Neural progenitor cell (in vitro differentiated cells): Measurements from ENCODE around the gene WSB2. TPM values are rescaled to one million over a fixed set of nuclear protein-coding genes. Genes with fewer than 3 reads are reported as not detected.

Experiments
- DNase-seq: peaks from one replicate; pipeline ENCODE4 v3.0.0-alpha.2; 2016; ENCODE audit warnings: low spot score
- H2AFZ ChIP-seq: fragments of 200-600 bp; sonication (generic); replicated peaks from 2 replicates; pipeline ENCODE4 v1.6.1; 2016; ENCODE audit warnings: antibody characterized with exemption
- H3F3A ChIP-seq: fragments of 200-600 bp; sonication (generic); 2 replicates; pipeline ENCODE4 v1.6.1; 2016; ENCODE audit warnings: antibody characterized with exemption, low read depth
- H3K27ac ChIP-seq: fragments of 200-600 bp; sonication (generic); 2 replicates; pipeline ENCODE4 v1.5.1; 2016; ENCODE audit warnings: mild to moderate bottlenecking
- H3K27me3 ChIP-seq: fragments of 200-600 bp; sonication (generic); 2 replicates; pipeline ENCODE4 v1.6.1; 2016; ENCODE audit warnings: mild to moderate bottlenecking, moderate library complexity
- H3K36me3 ChIP-seq: fragments of 200-600 bp; sonication (generic); 2 replicates; pipeline ENCODE4 v1.5.1; 2016
- H3K4me1 ChIP-seq: fragments of 200-600 bp; sonication (generic); 2 replicates; pipeline ENCODE4 v1.6.1; 2016; ENCODE audit warnings: mixed run types
- H3K4me2 ChIP-seq: fragments of 200-600 bp; sonication (generic); 2 replicates; pipeline ENCODE4 v1.6.1; 2016
- H3K4me3 ChIP-seq: fragments of 200-600 bp; sonication (generic); 2 replicates; pipeline ENCODE4 v1.5.1; 2016
- H3K79me2 ChIP-seq: fragments of 200-600 bp; sonication (generic); 2 replicates; pipeline ENCODE4 v1.6.1; 2016; ENCODE audit warnings: low read depth
- H3K9ac ChIP-seq: fragments of 200-600 bp; sonication (generic); 2 replicates; pipeline ENCODE4 v1.6.1; 2016
- H3K9me3 ChIP-seq: fragments of 200-600 bp; sonication (generic); 2 replicates; pipeline ENCODE4 v1.5.1; 2016; ENCODE audit warnings: low read depth
- H4K20me1 ChIP-seq: fragments of 200-600 bp; sonication (generic); 2 replicates; pipeline ENCODE4 v1.6.1; 2016; ENCODE audit warnings: low read depth
- H3K27ac Mint-ChIP-seq: 3 replicates; pipeline ENCODE4 v1.8.0; 2021; ENCODE audit warnings: mixed read lengths
- H3K27me3 Mint-ChIP-seq: 2 replicates; pipeline ENCODE4 v1.8.0; 2022; ENCODE audit warnings: low read depth, mild to moderate bottlenecking, inconsistent platforms, moderate library complexity, mixed read lengths; ENCODE audit not compliant: insufficient read depth
- H3K36me3 Mint-ChIP-seq: 3 replicates; pipeline ENCODE4 v1.8.0; 2021; ENCODE audit warnings: mixed read lengths
- H3K4me1 Mint-ChIP-seq: 3 replicates; pipeline ENCODE4 v1.8.0; 2021; ENCODE audit warnings: mixed read lengths
- H3K4me3 Mint-ChIP-seq: 3 replicates; pipeline ENCODE4 v1.8.0; 2021; ENCODE audit warnings: mild to moderate bottlenecking, moderate library complexity, mixed read lengths
- H3K9me3 Mint-ChIP-seq: 3 replicates; pipeline ENCODE4 v1.8.0; 2020; ENCODE audit warnings: mixed read lengths
- CTCF ChIP-seq: fragments of 200-600 bp; sonication (generic); IDR thresholded peaks from 2 replicates; pipeline ENCODE4 v1.5.1; 2017; ENCODE audit warnings: antibody characterized with exemption, mild to moderate bottlenecking
- EZH2 ChIP-seq: fragments of 200-600 bp; sonication (generic); IDR thresholded peaks from 2 replicates; pipeline ENCODE4 v1.6.1; 2017; ENCODE audit warnings: antibody characterized with exemption, mild to moderate bottlenecking, moderate library complexity
- EZH2phosphoT487 ChIP-seq: fragments of 200-600 bp; sonication (generic); IDR thresholded peaks from 2 replicates; pipeline ENCODE4 v1.6.1; 2017; ENCODE audit warnings: antibody characterized with exemption
- total RNA-seq: library from RNA; depleted of rRNA; stranded (reverse); fragments of >200 nt; gene quantifications from 2 replicates; pipeline ENCODE4 v1.2.3, GENCODE V29; 2015; ENCODE audit warnings: low replicate concordance

WSB2 gene
- total RNA-seq, 1 donor from 2014 or later, result 21.2 TPM

DNA sequence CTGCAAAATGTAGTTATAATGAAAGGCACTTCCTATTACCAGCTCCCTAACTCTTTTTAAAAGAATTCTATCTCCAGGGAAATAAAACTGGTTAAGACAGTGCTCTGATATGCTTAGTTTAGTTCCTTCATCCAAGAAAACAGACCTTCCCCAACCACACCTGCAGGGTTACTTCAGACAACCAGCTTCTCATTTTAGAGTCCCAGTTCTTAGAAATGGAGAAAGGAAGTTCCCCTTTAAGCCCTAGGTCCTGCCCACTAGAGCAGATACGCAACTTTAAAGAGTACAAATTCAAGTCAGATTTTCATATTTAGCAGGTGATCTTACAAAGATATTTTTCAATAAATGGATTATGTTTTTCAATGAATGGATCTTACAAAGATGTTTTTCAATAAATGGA is 4.4 kb upstream of the WSB2 start:
- H2AFZ ChIP-seq, result no peak overlapping the region
- no peak overlapping the region for H3K27ac ChIP-seq
- no peak overlapping the region for H3K9ac ChIP-seq
- peaks cover 44% of the 10 kb centered on the region for H3F3A ChIP-seq
- no peak overlapping the region for H3K4me3 ChIP-seq
- H3K4me3 Mint-ChIP-seq, result no peak overlapping the region
- peaks cover 29% of the 10 kb centered on the region for H3K79me2 ChIP-seq
- no peaks in the 10 kb centered on the region for H3K27me3 ChIP-seq
- peaks cover 3% of the 10 kb centered on the region for H3K27me3 Mint-ChIP-seq
- no peaks in the 10 kb centered on the region for H3K9me3 Mint-ChIP-seq
- H3K27ac Mint-ChIP-seq, result peak overlapping the region; percentile 74
- no peak overlapping the region for H3K4me2 ChIP-seq
- peaks cover 17% of the 10 kb centered on the region for H3K4me1 ChIP-seq
- no peak for DNase-seq
- peaks cover 17% of the 10 kb centered on the region for H3K4me1 Mint-ChIP-seq
- H3K36me3 Mint-ChIP-seq, result peaks cover 6% of the 10 kb centered on the region
- H3K9me3 ChIP-seq, result no peaks in the 10 kb centered on the region
- H4K20me1 ChIP-seq, result peaks cover 2% of the 10 kb centered on the region
- no peaks in the 10 kb centered on the region for H3K36me3 ChIP-seq
- TF ChIP-seq EZH2 (no peak), CTCF (no peak), EZH2phosphoT487 (no peak)

- no peaks in the 10 kb centered on the region for H3K9me3 Mint-ChIP-seq
- Histone ChIP-seq H4K20me1 (peaks cover 9% of the 10 kb centered on the region), H3F3A (peaks cover 51% of the 10 kb centered on the region), H3K4me2 (no peak overlapping the region), H3K36me3 (no peaks in the 10 kb centered on the region), H3K9me3 (no peaks in the 10 kb centered on the region), H3K4me3 (no peak overlapping the region), H3K27ac (no peak overlapping the region), H2AFZ (no peak overlapping the region), H3K9ac (no peak overlapping the region), H3K27me3 (no peaks in the 10 kb centered on the region), H3K4me1 (peaks cover 17% of the 10 kb centered on the region), H3K79me2 (peaks cover 33% of the 10 kb centered on the region)
- H3K36me3 Mint-ChIP-seq, result peaks cover 6% of the 10 kb centered on the region
- peak overlapping the region; percentile 38 for H3K4me3 Mint-ChIP-seq
- no peak overlapping the region for H3K27ac Mint-ChIP-seq
- peaks cover 24% of the 10 kb centered on the region for H3K4me1 Mint-ChIP-seq
- DNase-seq, result peak; percentile 58
- TF ChIP-seq EZH2phosphoT487 (no peak), EZH2 (no peak), CTCF (peak; percentile 47)
- H3K27me3 Mint-ChIP-seq, result peaks cover 3% of the 10 kb centered on the region
Observed at GRCh38 chr12:118064608-118065007, 3.6 kb upstream of the WSB2 start.

GRCh38 chr12:118063576-118064391 is 2.8 kb upstream of the WSB2 start:
- no peak overlapping the region for H3K4me3 ChIP-seq
- H3K27ac ChIP-seq, result no peak overlapping the region
- peaks cover 17% of the 10 kb centered on the region for H3K4me1 ChIP-seq
- no peak overlapping the region for H2AFZ ChIP-seq
- no peak overlapping the region for H3K27ac Mint-ChIP-seq
- no peak overlapping the region for H3K9ac ChIP-seq
- H3K79me2 ChIP-seq, result peaks cover 37% of the 10 kb centered on the region
- peaks cover 12% of the 10 kb centered on the region for H4K20me1 ChIP-seq
- TF ChIP-seq CTCF (no peak), EZH2phosphoT487 (no peak), EZH2 (no peak)
- peaks cover 55% of the 10 kb centered on the region for H3F3A ChIP-seq
- H3K9me3 ChIP-seq, result no peaks in the 10 kb centered on the region
- no peaks in the 10 kb centered on the region for H3K27me3 ChIP-seq
- H3K9me3 Mint-ChIP-seq, result no peaks in the 10 kb centered on the region
- peak overlapping the region; percentile 78 for H3K4me3 Mint-ChIP-seq
- peaks cover 3% of the 10 kb centered on the region for H3K27me3 Mint-ChIP-seq
- no peak for DNase-seq
- peak overlapping the region; percentile 1 for H3K4me2 ChIP-seq
- H3K36me3 Mint-ChIP-seq, result peaks cover 8% of the 10 kb centered on the region
- H3K4me1 Mint-ChIP-seq, result peaks cover 29% of the 10 kb centered on the region
- no peaks in the 10 kb centered on the region for H3K36me3 ChIP-seq
